Measurements from ENCODE around the gene C10orf67.
"Not testable (repeated sequence)": the region's sequence is repeated elsewhere in the genome, so short reads cannot be mapped to it uniquely, and the experiment has no call there.

The C10orf67 gene

GRCh38 chr10:23368816-23369640, 24.4 kb upstream of the C10orf67 start:
- no peak for TF ChIP-seq ZNF274 (IDR thresholded peaks at IDR 0.05; ENCODE audit: low read depth, low read length)
- H3K4me3 ChIP-seq (ENCODE audit: low read length), result no peak overlapping the region

- TF ChIP-seq ZNF274 (IDR thresholded peaks at IDR 0.05; ENCODE audit: low read depth, low read length), result no peak
- peak overlapping the region; percentile 7; the same call in 1 of the 2 replicates for H3K4me3 ChIP-seq (ENCODE audit: low read length)
Observed at GRCh38 chr10:23367896-23368595, 23.4 kb upstream of the C10orf67 start.

- H3K4me3 ChIP-seq (ENCODE audit: low read length), result not testable (repeated sequence)
Observed at GRCh38 chr10:23365417-23366030, 20.9 kb upstream of the C10orf67 start.

GRCh38 chr10:23364378-23364777, 19.8 kb upstream of the C10orf67 start:
- no peak overlapping the region for H3K4me3 ChIP-seq (ENCODE audit: low read length)
- TF ChIP-seq ZNF274 (IDR thresholded peaks at IDR 0.05; ENCODE audit: low read depth, low read length), result no peak

GRCh38 chr10:23363793-23364135, 19.2 kb upstream of the C10orf67 start:
- no peak for TF ChIP-seq ZNF274 (IDR thresholded peaks at IDR 0.05; ENCODE audit: low read depth, low read length)
- peak overlapping the region; percentile 11; the same call in 1 of the 2 replicates for H3K4me3 ChIP-seq (ENCODE audit: low read length)

- H3K4me3 ChIP-seq (ENCODE audit: low read length), result no peak overlapping the region; the same call in 1 of the 2 replicates
- no peak for TF ChIP-seq ZNF274 (IDR thresholded peaks at IDR 0.05; ENCODE audit: low read depth, low read length)
Observed at GRCh38 chr10:23362879-23363792, 18.5 kb upstream of the C10orf67 start.

- H3K4me3 ChIP-seq (ENCODE audit: low read length), result no peak overlapping the region; the same call in 1 of the 2 replicates
- no peak for TF ChIP-seq ZNF274 (IDR thresholded peaks at IDR 0.05; ENCODE audit: low read depth, low read length)
Observed at GRCh38 chr10:23362069-23362830, 17.7 kb upstream of the C10orf67 start.

GRCh38 chr10:23361665-23362064, 17.1 kb upstream of the C10orf67 start:
- H3K4me3 ChIP-seq (ENCODE audit: low read length), result no peak overlapping the region
- TF ChIP-seq ZNF274 (IDR thresholded peaks at IDR 0.05; ENCODE audit: low read depth, low read length), result no peak

- no peak for TF ChIP-seq ZNF274 (IDR thresholded peaks at IDR 0.05; ENCODE audit: low read depth, low read length)
- H3K4me3 ChIP-seq (ENCODE audit: low read length), result no peak overlapping the region
Observed at GRCh38 chr10:23359692-23360380, 15.2 kb upstream of the C10orf67 start.

- no peak for TF ChIP-seq ZNF274 (IDR thresholded peaks at IDR 0.05; ENCODE audit: low read depth, low read length)
- H3K4me3 ChIP-seq (ENCODE audit: low read length), result no peak overlapping the region
Observed at GRCh38 chr10:23358357-23358756, 13.8 kb upstream of the C10orf67 start.

GRCh38 chr10:23354630-23355279, 10.2 kb upstream of the C10orf67 start:
- TF ChIP-seq ZNF274 (IDR thresholded peaks at IDR 0.05; ENCODE audit: low read depth, low read length), result no peak
- no peak overlapping the region for H3K4me3 ChIP-seq (ENCODE audit: low read length)

GRCh38 chr10:23351926-23352519, 7.4 kb upstream of the C10orf67 start:
- TF ChIP-seq ZNF274 (IDR thresholded peaks at IDR 0.05; ENCODE audit: low read depth, low read length), result no peak
- H3K4me3 ChIP-seq (ENCODE audit: low read length), result no peak overlapping the region

- not testable (repeated sequence) for H3K4me3 ChIP-seq (ENCODE audit: low read length)
Observed at GRCh38 chr10:23350706-23351105, 6.1 kb upstream of the C10orf67 start.
